ENCODE results near the gene ZNF366. TPM values are rescaled to one million over a fixed set of nuclear protein-coding genes. Genes with fewer than 3 reads are reported as not detected.

Gene ZNF366
- total and polyA plus RNA-seq, 2 experiments from 2014 or later, result 2.5 TPM; not detected in 1

DNA sequence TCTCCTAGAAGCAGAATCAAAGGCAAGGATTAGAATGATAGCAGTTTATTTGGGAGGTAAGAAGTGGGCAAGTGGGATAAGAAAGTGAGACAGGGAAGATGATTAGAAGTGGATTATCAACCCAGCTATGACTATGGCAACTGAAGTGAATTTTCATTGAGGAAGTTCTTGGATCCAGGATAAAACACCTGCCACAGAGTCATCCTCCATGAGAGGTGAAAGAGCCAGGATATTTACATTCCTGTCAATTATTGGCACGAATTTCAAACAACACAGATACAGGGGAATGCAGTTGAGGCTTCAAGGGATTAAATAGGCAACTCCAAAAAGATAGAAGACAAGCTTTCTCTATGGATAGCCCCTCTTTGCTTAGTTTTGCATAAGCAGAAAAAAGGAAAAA is 31.8 kb upstream of the ZNF366 start:
- 32% methylated on average over 1 of the region's 1 CpG for WGBS (ENCODE audit: low lambda C conversion rate, missing lambda C conversion rate)
- no peak overlapping the region for H3K4me2 ChIP-seq
- no peaks in the 10 kb centered on the region for H3K27me3 ChIP-seq
- no peaks in the 10 kb centered on the region for H3K36me3 ChIP-seq (replicated peaks; ENCODE audit: insufficient read depth, low read depth)
- no peaks in the 10 kb centered on the region for H3K9me2 ChIP-seq (replicated peaks; ENCODE audit: insufficient read depth)
- no peaks in the 10 kb centered on the region for H3K9me3 ChIP-seq (ENCODE audit: low read depth)
- DNase-seq (ENCODE audit: low spot score), result no peak
- no peaks in the 10 kb centered on the region for H3K4me1 ChIP-seq (ENCODE audit: insufficient read depth)
- no peak overlapping the region for H2AFZ ChIP-seq
- no peak overlapping the region for H3K4me3 ChIP-seq
- TF ChIP-seq EZH2 (IDR thresholded peaks at IDR 0.05; ENCODE audit: borderline replicate concordance), result no peak
- no peak for TF ChIP-seq EZH2phosphoT487 (IDR thresholded peaks at IDR 0.05; ENCODE audit: low read depth, severe bottlenecking, unreplicated experiment)
- TF ChIP-seq, protein P1, sequence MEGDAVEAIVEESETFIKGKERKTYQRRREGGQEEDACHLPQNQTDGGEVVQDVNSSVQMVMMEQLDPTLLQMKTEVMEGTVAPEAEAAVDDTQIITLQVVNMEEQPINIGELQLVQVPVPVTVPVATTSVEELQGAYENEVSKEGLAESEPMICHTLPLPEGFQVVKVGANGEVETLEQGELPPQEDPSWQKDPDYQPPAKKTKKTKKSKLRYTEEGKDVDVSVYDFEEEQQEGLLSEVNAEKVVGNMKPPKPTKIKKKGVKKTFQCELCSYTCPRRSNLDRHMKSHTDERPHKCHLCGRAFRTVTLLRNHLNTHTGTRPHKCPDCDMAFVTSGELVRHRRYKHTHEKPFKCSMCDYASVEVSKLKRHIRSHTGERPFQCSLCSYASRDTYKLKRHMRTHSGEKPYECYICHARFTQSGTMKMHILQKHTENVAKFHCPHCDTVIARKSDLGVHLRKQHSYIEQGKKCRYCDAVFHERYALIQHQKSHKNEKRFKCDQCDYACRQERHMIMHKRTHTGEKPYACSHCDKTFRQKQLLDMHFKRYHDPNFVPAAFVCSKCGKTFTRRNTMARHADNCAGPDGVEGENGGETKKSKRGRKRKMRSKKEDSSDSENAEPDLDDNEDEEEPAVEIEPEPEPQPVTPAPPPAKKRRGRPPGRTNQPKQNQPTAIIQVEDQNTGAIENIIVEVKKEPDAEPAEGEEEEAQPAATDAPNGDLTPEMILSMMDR (IDR thresholded peaks at IDR 0.05; ENCODE audit: poor library complexity), result no peak
- no peak overlapping the region for H3K27ac ChIP-seq
- no peaks in the 10 kb centered on the region for H4K20me1 ChIP-seq (ENCODE audit: insufficient read depth, poor library complexity, severe bottlenecking)
- no peaks in the 10 kb centered on the region for H3K79me2 ChIP-seq

DNA sequence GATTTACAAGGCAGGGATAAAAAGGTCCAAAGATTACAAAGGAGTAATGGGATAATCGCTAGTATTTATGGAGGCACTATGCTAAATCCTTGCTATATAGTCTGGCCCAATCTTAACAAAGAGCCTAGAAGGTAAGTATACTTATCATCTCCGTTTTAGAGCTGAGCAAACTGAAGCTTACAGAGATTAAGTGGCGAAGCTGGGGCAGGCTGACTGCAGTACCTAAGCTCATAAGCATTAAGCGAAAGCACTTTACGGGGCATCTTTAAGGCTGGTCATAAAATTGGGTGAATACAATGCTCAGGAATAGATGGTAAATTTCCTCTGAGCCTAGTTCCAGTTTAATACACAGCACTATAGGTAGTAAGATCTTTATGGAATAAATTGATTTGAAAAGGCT is 30.0 kb upstream of the ZNF366 start:
- no peak for DNase-seq (ENCODE audit: low spot score)
- H2AFZ ChIP-seq, result no peak overlapping the region
- TF ChIP-seq EZH2phosphoT487 (IDR thresholded peaks at IDR 0.05; ENCODE audit: low read depth, severe bottlenecking, unreplicated experiment), result no peak
- TF ChIP-seq, protein P1 (IDR thresholded peaks at IDR 0.05; ENCODE audit: poor library complexity), result no peak
- H4K20me1 ChIP-seq (ENCODE audit: insufficient read depth, poor library complexity, severe bottlenecking), result no peaks in the 10 kb centered on the region
- H3K4me3 ChIP-seq, result no peak overlapping the region
- 39% methylated on average over 5 of the region's 5 CpGs for WGBS (ENCODE audit: low lambda C conversion rate, missing lambda C conversion rate)
- H3K79me2 ChIP-seq, result no peaks in the 10 kb centered on the region
- no peaks in the 10 kb centered on the region for H3K27me3 ChIP-seq
- H3K9me2 ChIP-seq (replicated peaks; ENCODE audit: insufficient read depth), result no peaks in the 10 kb centered on the region
- no peaks in the 10 kb centered on the region for H3K36me3 ChIP-seq (replicated peaks; ENCODE audit: insufficient read depth, low read depth)
- no peaks in the 10 kb centered on the region for H3K4me1 ChIP-seq (ENCODE audit: insufficient read depth)
- H3K27ac ChIP-seq, result no peak overlapping the region
- H3K4me2 ChIP-seq, result peak overlapping the region; percentile 55
- no peaks in the 10 kb centered on the region for H3K9me3 ChIP-seq (ENCODE audit: low read depth)

- no peak for DNase-seq (ENCODE audit: low spot score)
- no peaks in the 10 kb centered on the region for H4K20me1 ChIP-seq (ENCODE audit: insufficient read depth, poor library complexity, severe bottlenecking)
- no peak for TF ChIP-seq EZH2phosphoT487 (IDR thresholded peaks at IDR 0.05; ENCODE audit: low read depth, severe bottlenecking, unreplicated experiment)
- TF ChIP-seq, protein P1 (IDR thresholded peaks at IDR 0.05; ENCODE audit: poor library complexity), result no peak
- no peak for TF ChIP-seq EZH2 (IDR thresholded peaks at IDR 0.05; ENCODE audit: borderline replicate concordance)
- H3K79me2 ChIP-seq, result no peaks in the 10 kb centered on the region
- no peak overlapping the region for H3K4me3 ChIP-seq
- H2AFZ ChIP-seq, result no peak overlapping the region
- no peaks in the 10 kb centered on the region for H3K9me2 ChIP-seq (replicated peaks; ENCODE audit: insufficient read depth)
- H3K27me3 ChIP-seq, result no peaks in the 10 kb centered on the region
- H3K9me3 ChIP-seq (ENCODE audit: low read depth), result no peaks in the 10 kb centered on the region
- H3K36me3 ChIP-seq (replicated peaks; ENCODE audit: insufficient read depth, low read depth), result no peaks in the 10 kb centered on the region
- H3K4me2 ChIP-seq, result no peak overlapping the region
- WGBS (ENCODE audit: low lambda C conversion rate, missing lambda C conversion rate), result 83% methylated on average over 4 of the region's 4 CpGs
- no peak overlapping the region for H3K27ac ChIP-seq
- H3K4me1 ChIP-seq (ENCODE audit: insufficient read depth), result no peaks in the 10 kb centered on the region
Observed at GRCh38 chr5:72531496-72532190, 24.4 kb upstream of the ZNF366 start.
